BLaER1 treated with 17β-estradiol and CSF1 and Interleukin-3, amounts not matched to agents 10 nM and 100 nM (cell line): Measurements from ENCODE around the gene EYS.
"Not testable (repeated sequence)": the region's sequence is repeated elsewhere in the genome, so short reads cannot be mapped to it uniquely, and the experiment has no call there.

Experiments
- H3K27ac ChIP-seq, 11 experiments: shearing (Covaris generic); formaldehyde crosslinking; 2 replicates each; pipeline ENCODE4 v1.8.1; 2022
- H3K27me3 ChIP-seq, 11 experiments: shearing (Covaris generic); formaldehyde crosslinking; 2 replicates each; pipeline ENCODE4 v1.8.1; 2022
- H3K36me3 ChIP-seq, 11 experiments: shearing (Covaris generic); formaldehyde crosslinking; 2 replicates each; pipeline ENCODE4 v1.8.1; 2022
- H3K4me1 ChIP-seq, 10 experiments: shearing (Covaris generic); formaldehyde crosslinking; 2 replicates each; pipeline ENCODE4 v1.8.1; 2022
- H3K4me2 ChIP-seq, 11 experiments: shearing (Covaris generic); formaldehyde crosslinking; 2 replicates each; pipeline ENCODE4 v1.8.1; 2022
- H3K4me3 ChIP-seq, 10 experiments: shearing (Covaris generic); formaldehyde crosslinking; 2 replicates each; pipeline ENCODE4 v1.8.1; 2022
- H3K9ac ChIP-seq, 11 experiments: shearing (Covaris generic); formaldehyde crosslinking; 2 replicates each; pipeline ENCODE4 v1.8.1; 2022
- H3K9me3 ChIP-seq, 11 experiments: shearing (Covaris generic); formaldehyde crosslinking; replicated peaks in 1 of 11; 2 replicates each; pipeline ENCODE4 v1.8.1; 2022
- H4K20me1 ChIP-seq, 11 experiments: shearing (Covaris generic); formaldehyde crosslinking; 2 replicates each; pipeline ENCODE4 v1.8.1; 2022
- Cebpa-rat ChIP-seq, 11 experiments: shearing (Covaris generic); IDR thresholded peaks; 2 replicates each; pipeline ENCODE4 v1.8.1; 2022

Gene EYS

DNA sequence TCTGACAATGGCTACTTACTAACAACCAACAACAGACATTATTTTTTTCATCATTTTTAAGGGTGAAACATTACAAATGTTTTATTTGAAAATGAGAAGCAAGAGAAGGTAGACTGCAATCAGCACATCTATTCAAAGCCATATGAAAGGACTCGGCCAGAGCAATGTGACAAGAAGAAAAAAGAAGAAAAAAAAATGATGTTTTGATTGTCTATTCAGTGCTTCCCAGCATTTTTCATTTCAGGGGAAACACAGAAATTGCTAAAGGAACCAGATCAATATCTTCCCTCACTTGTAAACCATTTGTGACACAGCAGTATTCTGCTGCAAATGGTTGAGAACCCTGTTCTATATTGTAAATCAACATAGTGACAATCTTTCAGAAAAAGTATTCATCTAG, 270.7 kb downstream of the EYS start:
- Histone ChIP-seq H3K4me1 (no peaks in the 10 kb centered on the region), H3K4me2 (no peak overlapping the region), H3K27ac (no peak overlapping the region), H3K9ac (no peak overlapping the region), H3K9me3 (no peaks in the 10 kb centered on the region), H3K4me3 (no peak overlapping the region), H3K36me3 (no peaks in the 10 kb centered on the region), H4K20me1 (no peaks in the 10 kb centered on the region), H3K27me3 (no peaks in the 10 kb centered on the region)
- TF ChIP-seq Cebpa-rat (IDR thresholded peaks at IDR 0.05) = no peak

DNA sequence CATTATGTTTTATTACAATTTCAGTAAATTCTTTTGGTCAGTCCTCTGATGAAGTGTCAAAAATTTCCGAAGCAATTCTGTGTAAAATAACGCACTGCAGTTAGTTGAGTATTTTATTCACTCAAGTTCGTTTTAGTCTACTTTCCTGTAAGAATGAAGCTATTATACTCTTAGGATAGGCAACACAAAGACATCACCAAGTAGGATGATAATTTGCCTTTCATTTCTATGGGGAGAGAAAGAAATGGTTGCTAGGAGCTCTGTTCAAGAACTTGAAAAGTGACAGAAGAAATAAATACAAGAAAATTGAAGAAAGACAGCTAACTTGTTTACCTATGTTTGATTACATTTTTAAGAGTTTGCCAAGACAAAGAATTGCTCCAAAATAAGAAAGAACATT, 290.4 kb downstream of the EYS start:
- Histone ChIP-seq H3K4me1 (no peaks in the 10 kb centered on the region), H3K9ac (no peak overlapping the region), H3K36me3 (no peaks in the 10 kb centered on the region), H3K4me2 (no peak overlapping the region), H3K27ac (no peak overlapping the region), H3K4me3 (no peak overlapping the region), H3K9me3 (no peaks in the 10 kb centered on the region), H3K27me3 (no peaks in the 10 kb centered on the region), H4K20me1 (no peaks in the 10 kb centered on the region)
- TF ChIP-seq Cebpa-rat (IDR thresholded peaks at IDR 0.05) = no peak

DNA sequence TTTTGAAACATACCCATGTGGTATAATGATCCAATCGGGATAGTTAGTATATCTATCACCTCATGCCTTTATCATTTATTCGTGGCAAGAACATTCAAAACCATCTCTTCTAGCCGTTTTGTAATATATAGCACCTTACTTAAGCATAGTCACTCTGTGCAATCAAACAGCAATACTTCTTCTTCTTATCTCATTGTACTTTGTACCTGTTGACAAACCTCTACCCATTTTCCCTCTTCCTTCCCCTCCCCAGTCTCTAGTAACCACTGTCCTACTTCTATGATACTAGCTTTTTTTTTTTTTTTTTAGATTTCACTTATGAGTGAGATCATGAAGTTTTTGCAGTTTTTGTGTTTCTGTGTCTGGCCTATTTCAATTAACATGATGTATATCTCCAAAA, 296.7 kb downstream of the EYS start:
- no peak for TF ChIP-seq Cebpa-rat (IDR thresholded peaks at IDR 0.05)
- Histone ChIP-seq H4K20me1 (no peaks in the 10 kb centered on the region), H3K9ac (no peak overlapping the region), H3K36me3 (no peaks in the 10 kb centered on the region), H3K4me1 (no peaks in the 10 kb centered on the region), H3K4me3 (no peak overlapping the region), H3K4me2 (no peak overlapping the region), H3K27ac (no peak overlapping the region), H3K27me3 (no peaks in the 10 kb centered on the region), H3K9me3 (no peaks in the 10 kb centered on the region)

DNA sequence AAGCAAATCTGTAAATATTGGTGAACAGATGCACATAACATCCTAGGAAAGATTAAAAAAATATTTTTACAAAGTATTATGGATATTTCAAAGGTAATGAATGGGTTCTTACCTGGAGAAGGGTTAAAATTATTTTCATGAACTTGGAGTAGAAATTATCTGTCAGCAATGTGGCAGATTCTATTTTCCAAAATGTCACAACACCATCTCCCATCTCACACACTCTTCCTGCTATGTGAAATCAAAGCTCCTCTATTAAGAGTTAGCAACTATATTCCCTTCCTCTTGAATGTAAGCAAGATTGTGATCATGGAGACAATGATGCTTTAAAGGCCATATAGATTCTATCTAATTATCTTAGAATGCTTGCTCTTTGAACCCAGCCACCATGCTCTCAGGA, 304.5 kb downstream of the EYS start:
- H3K4me2 ChIP-seq = no peak overlapping the region

DNA sequence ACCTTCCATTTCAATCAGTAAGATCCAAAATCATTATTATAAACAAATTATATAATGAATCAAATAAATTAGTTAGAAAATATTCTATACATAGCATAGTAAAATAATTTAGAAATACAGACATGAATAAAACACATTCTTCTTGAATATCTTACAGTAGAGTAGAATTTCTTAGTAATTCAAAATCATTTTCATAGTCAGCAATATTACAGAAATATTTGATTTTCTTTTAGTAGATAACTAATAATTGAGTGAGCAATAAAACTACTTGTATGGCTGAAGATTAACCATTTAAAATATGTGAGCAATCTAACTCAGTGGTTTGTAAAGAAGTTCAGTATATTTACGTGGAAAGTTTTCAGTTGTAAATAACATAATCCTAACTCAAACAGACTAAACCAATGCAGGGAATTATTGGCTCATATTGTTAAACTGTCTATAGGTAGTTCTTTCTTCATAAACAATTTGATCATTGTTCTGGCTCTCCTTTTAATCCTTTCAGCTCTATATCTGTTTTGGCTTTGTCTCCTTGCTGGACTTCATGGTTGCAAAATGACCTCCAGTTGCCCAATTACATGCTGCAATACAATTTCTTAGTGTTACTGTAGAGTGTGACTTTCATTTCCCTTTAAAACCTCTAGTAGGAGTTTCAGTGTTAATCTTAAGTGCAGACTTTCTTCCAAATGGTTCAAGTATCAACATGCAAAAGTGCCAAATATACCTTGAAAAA, 307.5 kb downstream of the EYS start:
- no peaks in the 10 kb centered on the region for H3K9me3 ChIP-seq
- H3K4me3 ChIP-seq = no peak overlapping the region
- H3K9ac ChIP-seq = no peak overlapping the region
- no peaks in the 10 kb centered on the region for H3K27me3 ChIP-seq
- no peak for TF ChIP-seq Cebpa-rat (IDR thresholded peaks at IDR 0.05)
- H4K20me1 ChIP-seq = no peaks in the 10 kb centered on the region
- H3K4me1 ChIP-seq = no peaks in the 10 kb centered on the region
- no peak overlapping the region for H3K27ac ChIP-seq
- no peaks in the 10 kb centered on the region for H3K36me3 ChIP-seq
- H3K4me2 ChIP-seq = no peak overlapping the region

More for the DNA sequence above, 304.5 kb downstream of the EYS start:
- H3K27ac ChIP-seq = no peak overlapping the region
- no peaks in the 10 kb centered on the region for H3K36me3 ChIP-seq
- H3K9me3 ChIP-seq = no peaks in the 10 kb centered on the region
- H3K4me3 ChIP-seq = no peak overlapping the region
- H4K20me1 ChIP-seq = no peaks in the 10 kb centered on the region
- H3K9ac ChIP-seq = no peak overlapping the region
- H3K27me3 ChIP-seq = no peaks in the 10 kb centered on the region
- H3K4me1 ChIP-seq = no peaks in the 10 kb centered on the region
- TF ChIP-seq Cebpa-rat (IDR thresholded peaks at IDR 0.05) = no peak

DNA sequence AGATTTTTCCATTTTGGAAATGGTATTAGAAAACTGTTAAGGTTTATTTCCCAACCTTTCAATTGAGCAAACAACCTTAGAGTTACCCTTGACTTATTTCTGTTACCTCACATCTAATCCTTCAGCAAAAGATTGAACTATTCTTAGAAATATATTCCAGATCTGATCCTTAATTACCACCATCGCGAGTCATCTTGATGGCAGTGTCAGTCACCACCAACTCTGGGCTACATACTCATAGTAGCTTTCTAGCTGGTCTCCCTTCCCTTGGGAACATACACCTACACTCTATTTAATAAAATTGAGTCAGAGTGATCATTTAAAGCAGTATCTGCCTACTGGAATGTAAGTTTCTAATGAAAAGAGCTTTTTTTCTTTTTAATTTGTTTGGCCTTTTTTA, 308.2 kb downstream of the EYS start:
- H3K9me3 ChIP-seq = no peaks in the 10 kb centered on the region
- no peak overlapping the region for H3K4me3 ChIP-seq
- H3K4me2 ChIP-seq = no peak overlapping the region
- H3K9ac ChIP-seq = no peak overlapping the region
- no peaks in the 10 kb centered on the region for H3K27me3 ChIP-seq
- H3K27ac ChIP-seq = no peak overlapping the region
- no peaks in the 10 kb centered on the region for H3K36me3 ChIP-seq
- H4K20me1 ChIP-seq = no peaks in the 10 kb centered on the region
- no peak for TF ChIP-seq Cebpa-rat (IDR thresholded peaks at IDR 0.05)
- H3K4me1 ChIP-seq = no peaks in the 10 kb centered on the region

DNA sequence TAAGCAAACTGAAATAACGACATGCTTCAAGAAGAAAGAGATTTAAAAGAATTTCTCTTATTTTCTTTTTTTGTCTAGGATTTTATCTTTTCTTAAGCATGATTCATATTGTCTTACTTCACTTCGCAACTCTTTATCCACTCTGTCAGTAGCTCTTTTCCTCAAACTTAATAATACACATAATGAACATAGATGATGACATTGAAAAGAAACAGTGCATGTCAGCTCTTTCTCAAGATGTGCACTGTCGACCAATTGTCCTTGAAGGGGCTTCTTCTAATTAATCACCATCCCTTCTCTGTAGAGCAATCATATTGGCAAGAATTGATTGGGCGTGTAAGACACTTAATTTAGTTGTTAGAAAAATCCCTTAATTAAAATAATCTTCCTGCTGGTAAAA, 356.5 kb downstream of the EYS start:
- Histone ChIP-seq H3K27me3 (no peaks in the 10 kb centered on the region), H4K20me1 (no peaks in the 10 kb centered on the region), H3K4me1 (peaks cover 0 to 5% (median 0%) of the 10 kb centered on the region in 10 experiments; a peak in 2 of 20 replicates), H3K9ac (no peak overlapping the region), H3K4me3 (no peak overlapping the region), H3K4me2 (no peak overlapping the region), H3K36me3 (no peaks in the 10 kb centered on the region), H3K9me3 (no peaks in the 10 kb centered on the region), H3K27ac (no peak overlapping the region)
- no peak for TF ChIP-seq Cebpa-rat (IDR thresholded peaks at IDR 0.05)

DNA sequence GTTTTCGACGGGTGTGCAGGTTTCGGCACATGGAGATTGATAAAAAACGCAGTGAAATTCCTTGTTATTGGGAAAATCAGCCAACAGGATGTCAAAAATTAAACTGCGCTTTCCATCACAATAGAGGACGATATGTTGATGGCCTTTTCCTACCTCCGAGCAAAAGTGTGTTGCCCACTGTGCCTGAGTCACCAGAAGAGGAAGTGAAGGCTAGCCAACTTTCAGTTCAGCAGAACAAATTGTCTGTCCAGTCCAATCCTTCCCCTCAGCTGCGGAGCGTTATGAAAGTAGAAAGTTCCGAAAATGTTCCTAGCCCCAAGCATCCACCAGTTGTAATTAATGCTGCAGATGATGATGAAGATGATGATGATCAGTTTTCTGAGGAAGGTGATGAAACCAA, 404.4 kb downstream of the EYS start:
- H4K20me1 ChIP-seq, H3K4me1 ChIP-seq, H3K9ac ChIP-seq, H3K4me2 ChIP-seq, H3K4me3 ChIP-seq, H3K27ac ChIP-seq, H3K36me3 ChIP-seq, H3K9me3 ChIP-seq, H3K27me3 ChIP-seq: not testable (repeated sequence)

DNA sequence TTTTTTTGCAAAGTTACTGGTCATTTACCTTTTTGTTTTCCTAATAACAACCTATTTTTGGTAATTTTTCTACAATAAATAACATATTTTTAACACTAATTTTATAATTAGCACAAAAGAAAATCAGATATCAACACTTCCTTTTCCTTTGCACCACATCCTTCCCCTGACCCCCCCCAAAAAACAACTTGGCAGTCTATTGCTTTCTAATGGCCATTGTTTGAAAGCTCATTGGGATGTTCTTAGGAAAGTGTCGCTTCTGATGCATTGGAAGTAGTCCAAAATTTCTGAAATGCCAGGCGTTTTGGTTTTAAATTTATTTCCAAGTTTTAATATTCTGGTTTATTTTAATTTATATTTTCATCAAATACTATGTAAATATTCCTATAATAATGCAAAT, 407.8 kb downstream of the EYS start:
- H3K4me2 ChIP-seq = no peak overlapping the region
- no peak for TF ChIP-seq Cebpa-rat (IDR thresholded peaks at IDR 0.05)
- no peaks in the 10 kb centered on the region for H3K36me3 ChIP-seq
- no peak overlapping the region for H3K9ac ChIP-seq
- H3K4me3 ChIP-seq = no peak overlapping the region
- H3K27me3 ChIP-seq = no peaks in the 10 kb centered on the region
- no peak overlapping the region for H3K27ac ChIP-seq
- no peaks in the 10 kb centered on the region for H3K9me3 ChIP-seq
- H3K4me1 ChIP-seq = no peaks in the 10 kb centered on the region
- no peaks in the 10 kb centered on the region for H4K20me1 ChIP-seq

DNA sequence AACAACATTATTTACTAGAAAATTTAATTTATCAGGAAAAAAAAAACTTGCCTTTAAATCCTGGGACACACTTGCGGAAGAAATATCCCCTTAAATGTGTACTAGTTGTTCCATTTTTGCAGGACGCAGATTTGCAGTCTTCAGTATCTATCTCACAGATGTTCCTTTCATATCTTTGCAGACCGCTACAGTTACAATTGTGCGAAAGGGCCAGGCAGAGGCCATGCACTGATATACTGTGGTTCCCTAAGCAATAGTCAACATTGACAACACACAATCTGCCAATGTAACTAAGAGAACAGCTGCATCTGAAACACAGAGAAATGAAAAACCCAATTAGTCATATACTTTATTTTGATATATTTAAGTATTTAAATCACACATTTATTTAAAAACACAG, 411.2 kb downstream of the EYS start:
- no peak overlapping the region for H3K4me3 ChIP-seq
- no peak overlapping the region for H3K27ac ChIP-seq
- H3K27me3 ChIP-seq = no peaks in the 10 kb centered on the region
- H3K36me3 ChIP-seq = no peaks in the 10 kb centered on the region
- no peak overlapping the region for H3K4me2 ChIP-seq
- no peaks in the 10 kb centered on the region for H3K9me3 ChIP-seq
- H3K4me1 ChIP-seq = no peaks in the 10 kb centered on the region
- TF ChIP-seq Cebpa-rat (IDR thresholded peaks at IDR 0.05) = no peak
- no peaks in the 10 kb centered on the region for H4K20me1 ChIP-seq
- H3K9ac ChIP-seq = no peak overlapping the region
